Heart left ventricle (tissue), 16 donors: Measurements from ENCODE around the gene SH3PXD2A. TPM values are rescaled to one million over a fixed set of nuclear protein-coding genes. Genes with fewer than 3 reads are reported as not detected.

Experiments used
- ATAC-seq, 4 donors: fragments of 200-7000 bp; cut with Tn5 transposase; one replicate each; pipeline ENCODE4 v1.9.1; 2020 to 2022; ENCODE audit warnings: moderate library complexity in 4 of 4, mild to moderate bottlenecking in 3 of 4, moderate number of reproducible peaks in 1 of 4
- DNase-seq, 5 donors: peaks; one replicate each; pipeline ENCODE4 v3.0.0-alpha.2; 2020
- H3K27ac ChIP-seq, 12 donors: fragments of 200-600 bp; sonication (generic) in 4 of 12; one replicate each; pipeline versions ENCODE4 v1.5.0 to v1.8.0; 2016 to 2022; ENCODE audit warnings: mild to moderate bottlenecking in 2 of 12
- H3K27me3 ChIP-seq, 9 donors: fragments of 200-600 bp; sonication (generic) in 2 of 9; one replicate each; pipeline versions ENCODE4 v1.5.1 to v1.8.0; 2016 to 2022; ENCODE audit warnings: mild to moderate bottlenecking in 3 of 9
- H3K36me3 ChIP-seq, 9 donors: fragments of 200-600 bp; sonication (generic) in 2 of 9; one replicate each; pipeline versions ENCODE4 v1.5.0 to v1.8.0; 2018 to 2022; ENCODE audit warnings: mild to moderate bottlenecking in 2 of 9
- H3K4me1 ChIP-seq, 12 donors: fragments of 200-600 bp; sonication (generic) in 4 of 12; one replicate each; pipeline versions ENCODE4 v1.5.0 to v1.8.0; 2016 to 2022; ENCODE audit warnings: mild to moderate bottlenecking in 3 of 12
- H3K4me3 ChIP-seq, 12 donors: fragments of 200-600 bp; sonication (generic) in 4 of 12; one replicate each; pipeline versions ENCODE4 v1.5.0 to v1.8.0; 2017 to 2022; ENCODE audit warnings: mild to moderate bottlenecking in 9 of 12, moderate library complexity in 4 of 12
- H3K9me3 ChIP-seq, 12 donors: fragments of 200-600 bp; sonication (generic) in 4 of 12; one replicate each; pipeline versions ENCODE4 v1.5.0 to v1.8.0; 2016 to 2022; ENCODE audit warnings: mild to moderate bottlenecking in 1 of 12
- CTCF ChIP-seq, 12 donors: fragments of 200-600 bp; sonication (generic) in 4 of 12; IDR thresholded peaks; one replicate each; pipeline versions ENCODE4 v1.5.0 to v1.8.0; 2018 to 2022; ENCODE audit warnings: antibody characterized with exemption in 12 of 12, mild to moderate bottlenecking in 5 of 12
- POLR2A ChIP-seq, 2 donors: fragments of 450-650 bp; IDR thresholded peaks; one replicate each; pipeline ENCODE4 v1.6.1; 2017; ENCODE audit warnings: antibody characterized with exemption in 2 of 2, mild to moderate bottlenecking in 2 of 2, moderate library complexity in 2 of 2
- WGBS, 4 donors: extraction: QIAGEN DNeasy Blood & Tissue Kit in 2 of 4; methylation state at CpG; one replicate each; pipeline versions ENCODE4 v1.1.5 to v1.1.7; 2013 to 2018; 5-methylcytosine and 5-hydroxymethylcytosine counted together
- intact Hi-C, 10 donors: fragments of 100-400 bp; cut with DNase I; formaldehyde crosslinking; loops; one replicate each; pipeline versions ENCODE4 v1.11.1 to v1.14.2; 2022
- polyA plus RNA-seq, 2 donors: library from polyadenylated mRNA; stranded (reverse); fragments of 200-250 nt; gene quantifications; one replicate each; pipeline ENCODE4 v1.2.3, GENCODE V29; 2013
- total RNA-seq, 9 donors: library from RNA; depleted of rRNA in 2 of 9; stranded (reverse); fragments of >200 nt in 2 of 9; fragmentation: NEBNext Ultra II Directional in 3 of 9; extraction: Animal tissue kit (Norgen Biotek cat#: 25700) in 3 of 9; gene quantifications; one replicate each; pipeline versions ENCODE4 v1.1.0 to v1.2.4, GENCODE V29; 2016 to 2023
- donor health status: ischemic (EF 13 %, LVEDD 7.1; RV severe dilation, severe dysfunction).
- donor health status: healthy with polysubstance abuse.
- donor health status: DM: no; HTN: yes; CAD: no.
- donor health status: DM: no; HTN: no; CAD: no.
- donor health status: ischemic (EF 25% LVEDD 6.9; RV normal size, moderate dysfunction).
- donor health status: ischemic (EF 25% LVEDD 5.7; RV mildly dilated, moderate dysfunction).
- donor health status: healthy.
- donor health status: DM: yes; HTN: yes; CAD: no.
- donor health status: ischemic (EF 35%, LVEDD 5.7; RV mildly dilated, moderate dysfunction).
- donor health status: nonischemic (EF 11% LVEDD 7.7; RV severe dilation, severe dysfunction).
- donor health status: DM: yes; HTN: yes; CAD: no.
- donor health status: PGD.
- donor health status: ischemic (EF 29% LVEDD 5.4; RV normal size, mild dysfunction).
- donor health status: nonischemic (EF 23%, LVEDD 6.1; RV moderate dilation, normal function).

The SH3PXD2A gene
- total and polyA plus RNA-seq, 11 donors = 11.8 to 43.4 (median 31.1) TPM

- H3K27ac ChIP-seq = no peak overlapping the region
- WGBS, 4 donors = 60 to 65% (median 62%) methylated on average over 6 to 9 of the region's 9 CpGs
Measured at GRCh38 chr10:103558911-103559310, 296.5 kb downstream of the SH3PXD2A start.

GRCh38 chr10:103557455-103557854, 297.9 kb downstream of the SH3PXD2A start:
- Histone ChIP-seq H3K36me3 (no peaks in the 10 kb centered on the region), H3K4me3 (no peak overlapping the region), H3K9me3 (peaks cover 0 to 3% (median 0%) of the 10 kb centered on the region in 12 donors), H3K27me3 (peaks cover 0 to 16% (median 0%) of the 10 kb centered on the region in 9 donors), H3K4me1 (peaks cover 0 to 18% (median 7%) of the 10 kb centered on the region in 12 donors), H3K27ac (no peak overlapping the region)
- TF ChIP-seq CTCF (IDR thresholded peaks at IDR 0.05) = no peak
- no peak for TF ChIP-seq POLR2A (IDR thresholded peaks at IDR 0.05)
- ATAC-seq = no peak
- no peak for DNase-seq
- WGBS, 4 donors = 96 to 98% (median 98%) methylated on average over 10 of the region's 10 CpGs
- intact Hi-C loops = no loop called here

More at GRCh38 chr10:103558911-103559310, 296.5 kb downstream of the SH3PXD2A start:
- Histone ChIP-seq H3K4me1 (peaks cover 0 to 18% (median 7%) of the 10 kb centered on the region in 12 donors), H3K9me3 (peaks cover 0 to 3% (median 0%) of the 10 kb centered on the region in 12 donors), H3K27me3 (peaks cover 0 to 16% (median 0%) of the 10 kb centered on the region in 9 donors), H3K36me3 (no peaks in the 10 kb centered on the region), H3K4me3 (no peak overlapping the region)
- intact Hi-C loops = loop anchor here in 1 of 10 donors (2.0 kb wide), 1 partner anchor 20 kb away; no protein-coding TSS in a partner anchor
- TF ChIP-seq POLR2A (IDR thresholded peaks at IDR 0.05) (no peak), CTCF (IDR thresholded peaks at IDR 0.05) (no peak)
- DNase-seq (no peak), ATAC-seq (no peak)

- DNase-seq (no peak), ATAC-seq (no peak)
- 79 to 87% (median 86%) methylated on average over 11 to 12 of the region's 12 CpGs for WGBS, 4 donors
- peaks cover 0 to 3% (median 0%) of the 10 kb centered on the region in 12 donors for H3K9me3 ChIP-seq
- H3K4me3 ChIP-seq = no peak overlapping the region
- TF ChIP-seq CTCF (IDR thresholded peaks at IDR 0.05) (no peak), POLR2A (IDR thresholded peaks at IDR 0.05) (no peak)
- H3K36me3 ChIP-seq = no peaks in the 10 kb centered on the region
- H3K27ac ChIP-seq = no peak overlapping the region
- H3K4me1 ChIP-seq = peaks cover 0 to 27% (median 7%) of the 10 kb centered on the region in 12 donors
- intact Hi-C loops = no loop called here
- H3K27me3 ChIP-seq = peaks cover 0 to 16% (median 0%) of the 10 kb centered on the region in 9 donors
Measured at GRCh38 chr10:103556383-103557007, 298.9 kb downstream of the SH3PXD2A start.

- no peaks in the 10 kb centered on the region for H3K36me3 ChIP-seq
- 66 to 76% (median 72%) methylated on average over 5 to 11 of the region's 11 CpGs for WGBS, 4 donors
- H3K27ac ChIP-seq = no peak overlapping the region
- intact Hi-C loops = no loop called here
- DNase-seq = peak in 1 of 5 donors; percentile 20
- TF ChIP-seq POLR2A (IDR thresholded peaks at IDR 0.05) (no peak), CTCF (IDR thresholded peaks at IDR 0.05) (no peak)
- peaks cover 0 to 31% (median 7%) of the 10 kb centered on the region in 12 donors for H3K4me1 ChIP-seq
- H3K9me3 ChIP-seq = no peaks in the 10 kb centered on the region
- H3K4me3 ChIP-seq = peak overlapping the region in 7 of 12 donors; percentile 37 to 59 (median 55)
- ATAC-seq = no peak
- H3K27me3 ChIP-seq = peaks cover 0 to 16% (median 0%) of the 10 kb centered on the region in 9 donors
Measured at GRCh38 chr10:103555712-103556111, 299.7 kb downstream of the SH3PXD2A start.
